ENCODE results near the gene REEP6. TPM values are rescaled to one million over a fixed set of nuclear protein-coding genes. Genes with fewer than 3 reads are reported as not detected.

REEP6 gene
- total RNA-seq, 2 experiments from 2014 or later: 2.2 to 2.8 TPM

Other genes with a start within 250 kb of the REEP6 start
- gene ATP5F1D, start 249.4 kb upstream of the REEP6 start, total RNA-seq: 100 to 1,000 TPM; 157 to 161 TPM
- 10 to 100 TPM; 75.2 to 80.7 TPM for gene MIDN, start 242.6 kb upstream of the REEP6 start, total RNA-seq
- 100 to 1,000 TPM; 327 to 342 TPM for gene CIRBP, start 221.8 kb upstream of the REEP6 start, total RNA-seq
- gene FAM174C, start 215.7 kb upstream of the REEP6 start, total RNA-seq: 10 to 100 TPM; 44.5 to 48.3 TPM
- gene EFNA2, start 205.3 kb upstream of the REEP6 start, total RNA-seq: not detected
- gene NDUFS7, start 107.3 kb upstream of the REEP6 start, total RNA-seq: 100 to 1,000 TPM; 103 to 106 TPM
- 10 to 100 TPM; 17.9 to 18.9 TPM for gene GAMT, start 89.6 kb upstream of the REEP6 start, total RNA-seq
- 100 to 1,000 TPM; 214 to 217 TPM for gene DAZAP1, start 83.6 kb upstream of the REEP6 start, total RNA-seq
- 1,000 to 10,000 TPM; 1,438 to 1,457 TPM for gene RPS15, start 52.8 kb upstream of the REEP6 start, total RNA-seq
- under 1 TPM; 0.06 to 0.11 TPM for gene APC2, start 41.1 kb upstream of the REEP6 start, total RNA-seq
- 10 to 100 TPM; 48.0 to 51.2 TPM for gene C19orf25, start 12.0 kb upstream of the REEP6 start, total RNA-seq
- 1 to 10 TPM; 6.7 to 9.7 TPM for gene PCSK4, start 831 bp upstream of the REEP6 start, total RNA-seq
- 1 to 10 TPM; 1.8 to 2.1 TPM for gene ADAMTSL5, start 21.8 kb downstream of the REEP6 start, total RNA-seq
- not detected for gene PLK5, start 32.9 kb downstream of the REEP6 start, total RNA-seq
- 1 to 10 TPM; 7.0 to 7.8 TPM for gene MEX3D, start 77.1 kb downstream of the REEP6 start, total RNA-seq
- gene MBD3, start 101.7 kb downstream of the REEP6 start, total RNA-seq: 10 to 100 TPM; 68.9 to 72.7 TPM
- gene UQCR11, start 114.3 kb downstream of the REEP6 start, total RNA-seq: 100 to 1,000 TPM; 176 to 181 TPM
- gene TCF3, start 161.4 kb downstream of the REEP6 start, total RNA-seq: 100 to 1,000 TPM; 102 to 109 TPM